Esophagus muscularis mucosa (tissue), 3 donors: ENCODE results near the gene NTM.

Experiments
- POLR2AphosphoS5 ChIP-seq, 2 donors: sonication (generic); formaldehyde crosslinking; IDR thresholded peaks; one replicate each; pipeline ENCODE4 v1.6.1; 2017; ENCODE audit warnings: antibody characterized with exemption in 2 of 2
- TF ChIP-seq, protein P1 (sequence below), 3 experiments: fragments of 200-600 bp in 2 of 3; fragments of 450-650 bp in 1 of 3; sonication (generic) in 2 of 3; IDR thresholded peaks; one replicate each; pipeline ENCODE4 v1.5.1; 2017 to 2019; ENCODE audit warnings: antibody characterized with exemption in 3 of 3, mild to moderate bottlenecking in 2 of 3, moderate library complexity in 1 of 3

DNA sequence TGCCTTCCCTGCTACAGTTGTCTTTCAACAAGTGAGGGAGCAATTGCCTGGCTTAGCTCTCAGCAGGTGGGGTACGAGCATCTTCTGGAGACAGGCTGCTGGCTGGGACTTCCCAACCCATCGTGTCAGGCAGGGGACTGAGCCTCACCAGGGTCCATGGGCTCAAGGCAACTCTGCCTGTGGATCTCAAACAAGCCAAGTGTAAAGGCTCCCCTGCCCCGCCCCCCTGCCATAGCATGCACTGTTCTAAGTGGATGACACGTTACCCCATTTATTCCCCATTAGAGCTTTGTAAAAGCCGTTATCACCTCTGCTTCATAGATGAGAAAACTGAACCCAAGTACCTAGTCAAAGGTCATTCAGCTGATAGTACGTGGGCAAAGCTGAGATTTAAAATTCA, 222.9 kb downstream of the NTM start:
- no peak for TF ChIP-seq POLR2AphosphoS5 (IDR thresholded peaks at IDR 0.05)
- TF ChIP-seq, protein P1, sequence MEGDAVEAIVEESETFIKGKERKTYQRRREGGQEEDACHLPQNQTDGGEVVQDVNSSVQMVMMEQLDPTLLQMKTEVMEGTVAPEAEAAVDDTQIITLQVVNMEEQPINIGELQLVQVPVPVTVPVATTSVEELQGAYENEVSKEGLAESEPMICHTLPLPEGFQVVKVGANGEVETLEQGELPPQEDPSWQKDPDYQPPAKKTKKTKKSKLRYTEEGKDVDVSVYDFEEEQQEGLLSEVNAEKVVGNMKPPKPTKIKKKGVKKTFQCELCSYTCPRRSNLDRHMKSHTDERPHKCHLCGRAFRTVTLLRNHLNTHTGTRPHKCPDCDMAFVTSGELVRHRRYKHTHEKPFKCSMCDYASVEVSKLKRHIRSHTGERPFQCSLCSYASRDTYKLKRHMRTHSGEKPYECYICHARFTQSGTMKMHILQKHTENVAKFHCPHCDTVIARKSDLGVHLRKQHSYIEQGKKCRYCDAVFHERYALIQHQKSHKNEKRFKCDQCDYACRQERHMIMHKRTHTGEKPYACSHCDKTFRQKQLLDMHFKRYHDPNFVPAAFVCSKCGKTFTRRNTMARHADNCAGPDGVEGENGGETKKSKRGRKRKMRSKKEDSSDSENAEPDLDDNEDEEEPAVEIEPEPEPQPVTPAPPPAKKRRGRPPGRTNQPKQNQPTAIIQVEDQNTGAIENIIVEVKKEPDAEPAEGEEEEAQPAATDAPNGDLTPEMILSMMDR (IDR thresholded peaks at IDR 0.05), result no peak
